ENCODE results near the gene WSCD1.

DNA sequence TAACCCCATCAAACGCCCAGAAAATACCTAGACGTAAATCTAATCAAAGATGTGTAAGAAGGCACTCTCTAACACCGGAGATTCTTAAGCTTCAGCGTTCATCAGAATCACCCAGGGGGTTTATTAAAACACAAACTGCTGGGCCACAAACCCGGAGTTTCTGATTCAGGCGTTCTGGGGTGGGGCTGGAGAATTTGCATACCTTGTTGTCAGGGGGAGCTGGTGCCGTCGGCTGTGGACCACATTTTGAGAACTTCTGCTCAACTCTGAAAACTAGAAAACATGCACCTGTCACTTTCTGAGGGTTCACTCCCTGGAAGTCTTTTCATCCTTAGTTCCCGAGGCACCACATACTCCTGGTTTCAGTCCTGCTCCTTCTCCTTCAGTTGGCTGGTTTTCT lies 48.6 kb upstream of the WSCD1 start:
- TF ChIP-seq EP300 (IDR thresholded peaks at IDR 0.05): no peak
- TF ChIP-seq, protein P1, sequence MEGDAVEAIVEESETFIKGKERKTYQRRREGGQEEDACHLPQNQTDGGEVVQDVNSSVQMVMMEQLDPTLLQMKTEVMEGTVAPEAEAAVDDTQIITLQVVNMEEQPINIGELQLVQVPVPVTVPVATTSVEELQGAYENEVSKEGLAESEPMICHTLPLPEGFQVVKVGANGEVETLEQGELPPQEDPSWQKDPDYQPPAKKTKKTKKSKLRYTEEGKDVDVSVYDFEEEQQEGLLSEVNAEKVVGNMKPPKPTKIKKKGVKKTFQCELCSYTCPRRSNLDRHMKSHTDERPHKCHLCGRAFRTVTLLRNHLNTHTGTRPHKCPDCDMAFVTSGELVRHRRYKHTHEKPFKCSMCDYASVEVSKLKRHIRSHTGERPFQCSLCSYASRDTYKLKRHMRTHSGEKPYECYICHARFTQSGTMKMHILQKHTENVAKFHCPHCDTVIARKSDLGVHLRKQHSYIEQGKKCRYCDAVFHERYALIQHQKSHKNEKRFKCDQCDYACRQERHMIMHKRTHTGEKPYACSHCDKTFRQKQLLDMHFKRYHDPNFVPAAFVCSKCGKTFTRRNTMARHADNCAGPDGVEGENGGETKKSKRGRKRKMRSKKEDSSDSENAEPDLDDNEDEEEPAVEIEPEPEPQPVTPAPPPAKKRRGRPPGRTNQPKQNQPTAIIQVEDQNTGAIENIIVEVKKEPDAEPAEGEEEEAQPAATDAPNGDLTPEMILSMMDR (IDR thresholded peaks at IDR 0.05): no peak
